BE2C (cell line): ENCODE data around the gene RIMBP2.

ENCODE experiments used
- DNase-seq: peaks from one replicate; pipeline ENCODE4 v3.0.0-alpha.2; 2020
- H3K27me3 ChIP-seq: fragments of 250-450 bp; sonication (Bioruptor Pico); 2 replicates; pipeline ENCODE4 v1.5.1; 2020; ENCODE audit warnings: mild to moderate bottlenecking
- H3K36me3 ChIP-seq: fragments of 250-450 bp; sonication (Bioruptor Pico); 2 replicates; pipeline ENCODE4 v1.5.1; 2020; ENCODE audit warnings: mild to moderate bottlenecking
- H3K4me1 ChIP-seq: fragments of 250-450 bp; sonication (Bioruptor Pico); 2 replicates; pipeline ENCODE4 v1.5.1; 2020
- H3K4me3 ChIP-seq: 2 replicates; pipeline ENCODE4 v1.5.1; 2011; ENCODE audit warnings: low read depth, low read length
- H3K9me3 ChIP-seq: fragments of 250-450 bp; sonication (Bioruptor Pico); 2 replicates; pipeline ENCODE4 v1.5.1; 2020
- CTCF ChIP-seq: IDR thresholded peaks from 2 replicates; pipeline ENCODE4 v1.5.1; 2012; ENCODE audit warnings: mild to moderate bottlenecking, low read depth, low read length

Gene RIMBP2

DNA sequence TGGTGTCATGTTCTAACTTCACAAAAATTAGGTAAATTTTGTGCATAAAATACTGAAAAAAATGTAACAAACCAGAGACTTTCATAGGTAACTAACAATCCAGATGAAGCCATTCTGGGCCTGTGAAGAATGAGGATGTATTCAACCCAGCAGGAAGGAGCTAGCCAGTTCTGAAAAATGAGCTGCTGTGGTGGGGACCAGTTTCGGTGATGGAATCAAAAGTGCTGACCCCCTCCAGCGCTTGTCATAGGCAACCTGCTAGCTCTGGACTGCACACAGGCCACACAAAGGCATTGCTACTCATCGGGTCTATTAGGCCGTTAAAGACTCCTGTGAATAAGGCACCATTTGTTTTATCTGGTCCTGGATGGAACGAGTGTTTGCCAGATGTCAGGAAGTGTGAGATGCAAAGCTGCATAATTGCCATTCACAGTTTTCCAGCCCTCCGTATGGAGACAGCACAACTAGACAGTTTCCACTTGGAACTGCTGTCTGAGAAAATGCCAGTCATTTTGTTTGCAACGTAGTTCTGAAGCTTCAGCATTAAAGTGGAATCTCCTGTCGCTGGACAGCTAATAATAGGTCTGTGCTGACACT lies 3.3 kb upstream of the RIMBP2 start:
- TF ChIP-seq CTCF, result no peak
- no peak for DNase-seq
- Histone ChIP-seq H3K4me1 (no peaks in the 10 kb centered on the region; the same call in 1 of the 2 replicates), H3K27me3 (no peaks in the 10 kb centered on the region), H3K36me3 (peaks cover 3% of the 10 kb centered on the region; the same call in 1 of the 2 replicates), H3K9me3 (no peaks in the 10 kb centered on the region; the same call in 1 of the 2 replicates), H3K4me3 (no peak overlapping the region)

- Histone ChIP-seq H3K36me3 (peaks cover 3% of the 10 kb centered on the region; the same call in 1 of the 2 replicates), H3K9me3 (no peaks in the 10 kb centered on the region; the same call in 1 of the 2 replicates), H3K4me1 (no peaks in the 10 kb centered on the region; the same call in 1 of the 2 replicates), H3K27me3 (no peaks in the 10 kb centered on the region), H3K4me3 (no peak overlapping the region)
- DNase-seq, result no peak
- no peak for TF ChIP-seq CTCF
These were observed 1.7 kb upstream of the RIMBP2 start for GRCh38 chr12:130717752-130718151.

DNA sequence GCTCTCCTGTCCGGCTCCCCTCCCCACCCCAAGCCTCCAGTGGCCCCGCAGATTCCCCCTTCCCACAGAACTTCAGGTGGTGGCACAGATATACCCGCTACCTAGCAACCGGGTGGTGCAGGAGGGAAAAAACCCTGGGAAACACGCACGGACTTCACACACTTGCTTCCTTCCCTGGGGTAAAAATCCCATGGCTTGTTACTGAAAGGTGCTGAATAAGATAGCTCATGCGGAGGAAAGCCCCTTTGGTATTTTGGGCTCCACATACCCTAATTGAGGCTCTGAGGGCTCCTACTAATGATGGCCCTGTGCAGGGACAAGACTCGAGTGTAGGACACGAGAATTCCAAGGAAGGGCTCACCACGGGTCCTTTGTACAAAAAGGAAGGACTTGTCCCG lies 869 bp upstream of the RIMBP2 start:
- DNase-seq, result no peak
- Histone ChIP-seq H3K4me1 (peaks cover under 1% of the 10 kb centered on the region), H3K4me3 (peak overlapping the region; percentile 90), H3K36me3 (peaks cover 3% of the 10 kb centered on the region; the same call in 1 of the 2 replicates), H3K9me3 (no peaks in the 10 kb centered on the region; the same call in 1 of the 2 replicates), H3K27me3 (no peaks in the 10 kb centered on the region)
- TF ChIP-seq CTCF, result no peak

GRCh38 chr12:130715150-130715997 lies 725 bp downstream of the RIMBP2 start:
- peak; percentile 62 for DNase-seq
- Histone ChIP-seq H3K4me1 (peaks cover 5% of the 10 kb centered on the region), H3K27me3 (no peaks in the 10 kb centered on the region), H3K4me3 (peak overlapping the region; percentile 90), H3K36me3 (peaks cover 11% of the 10 kb centered on the region; the same call in 1 of the 2 replicates), H3K9me3 (no peaks in the 10 kb centered on the region; the same call in 1 of the 2 replicates)
- TF ChIP-seq CTCF, result no peak

- Histone ChIP-seq H3K4me3 (peak overlapping the region; percentile 90), H3K27me3 (no peaks in the 10 kb centered on the region), H3K36me3 (peaks cover 11% of the 10 kb centered on the region; the same call in 1 of the 2 replicates), H3K9me3 (no peaks in the 10 kb centered on the region; the same call in 1 of the 2 replicates), H3K4me1 (peaks cover 5% of the 10 kb centered on the region)
- no peak for TF ChIP-seq CTCF
- DNase-seq, result peak; percentile 65
These were observed 1.4 kb downstream of the RIMBP2 start for GRCh38 chr12:130714591-130715149.
